ENCODE measurements around the gene ARL17B.
A peak's percentile ranks its signal among the peaks of the same experiment; 100 is the strongest.
"Not testable (repeated sequence)": the region's sequence is repeated elsewhere in the genome, so short reads cannot be mapped to it uniquely, and the experiment has no call there.

The ARL17B gene

DNA sequence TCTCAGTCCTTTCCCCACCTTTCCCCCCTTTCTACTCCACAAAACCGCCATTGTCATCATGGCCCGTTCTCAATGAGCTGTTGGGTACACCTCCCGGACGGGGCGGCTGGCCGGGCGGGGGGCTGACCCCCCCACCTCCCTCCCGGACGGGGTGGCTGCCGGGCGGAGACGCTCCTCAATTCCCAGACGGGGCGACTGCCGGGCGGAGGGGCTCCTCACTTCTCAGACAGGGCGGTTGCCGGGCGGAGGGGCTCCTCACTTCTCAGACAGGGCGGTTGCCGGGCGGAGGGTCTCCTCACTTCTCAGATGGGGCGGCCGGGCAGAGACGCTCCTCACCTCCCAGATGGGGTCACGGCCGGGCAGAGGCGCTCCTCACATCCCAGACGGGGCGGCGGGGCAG is 108.8 kb downstream of the ARL17B start:
- not testable (repeated sequence) for H3K4me3 ChIP-seq; DNase-seq (ENCODE audit: low read depth, low spot score); H3K36me3 ChIP-seq (ENCODE audit: insufficient read depth, low read length); H3K27ac ChIP-seq; H3K9ac ChIP-seq (ENCODE audit: insufficient read length); H3K9me3 ChIP-seq (ENCODE audit: low read depth, low read length)

DNA sequence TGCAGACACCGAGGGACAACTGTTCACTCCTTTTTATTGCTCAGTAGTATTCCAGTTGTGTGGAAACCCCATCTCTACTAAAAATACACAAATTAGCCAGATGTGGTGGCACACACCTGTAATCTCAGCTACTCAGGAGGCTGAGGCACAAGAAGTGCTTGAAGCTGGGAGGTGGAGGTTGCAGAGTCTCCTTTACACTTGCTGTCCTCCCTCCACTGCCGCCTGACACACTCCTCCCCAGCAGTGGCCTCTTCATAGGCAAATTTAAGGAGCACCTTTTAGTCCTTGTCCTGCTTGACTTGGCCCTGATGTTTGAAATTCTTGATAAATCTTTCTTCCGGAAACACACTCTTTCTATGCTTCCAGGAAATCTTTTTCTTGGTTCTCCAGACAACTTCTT is 112.4 kb downstream of the ARL17B start:
- not testable (repeated sequence) for DNase-seq (ENCODE audit: low read depth, low spot score); H3K9ac ChIP-seq (ENCODE audit: insufficient read length); H3K4me3 ChIP-seq; H3K36me3 ChIP-seq (ENCODE audit: insufficient read depth, low read length); H3K27ac ChIP-seq; H3K9me3 ChIP-seq (ENCODE audit: low read depth, low read length)

DNA sequence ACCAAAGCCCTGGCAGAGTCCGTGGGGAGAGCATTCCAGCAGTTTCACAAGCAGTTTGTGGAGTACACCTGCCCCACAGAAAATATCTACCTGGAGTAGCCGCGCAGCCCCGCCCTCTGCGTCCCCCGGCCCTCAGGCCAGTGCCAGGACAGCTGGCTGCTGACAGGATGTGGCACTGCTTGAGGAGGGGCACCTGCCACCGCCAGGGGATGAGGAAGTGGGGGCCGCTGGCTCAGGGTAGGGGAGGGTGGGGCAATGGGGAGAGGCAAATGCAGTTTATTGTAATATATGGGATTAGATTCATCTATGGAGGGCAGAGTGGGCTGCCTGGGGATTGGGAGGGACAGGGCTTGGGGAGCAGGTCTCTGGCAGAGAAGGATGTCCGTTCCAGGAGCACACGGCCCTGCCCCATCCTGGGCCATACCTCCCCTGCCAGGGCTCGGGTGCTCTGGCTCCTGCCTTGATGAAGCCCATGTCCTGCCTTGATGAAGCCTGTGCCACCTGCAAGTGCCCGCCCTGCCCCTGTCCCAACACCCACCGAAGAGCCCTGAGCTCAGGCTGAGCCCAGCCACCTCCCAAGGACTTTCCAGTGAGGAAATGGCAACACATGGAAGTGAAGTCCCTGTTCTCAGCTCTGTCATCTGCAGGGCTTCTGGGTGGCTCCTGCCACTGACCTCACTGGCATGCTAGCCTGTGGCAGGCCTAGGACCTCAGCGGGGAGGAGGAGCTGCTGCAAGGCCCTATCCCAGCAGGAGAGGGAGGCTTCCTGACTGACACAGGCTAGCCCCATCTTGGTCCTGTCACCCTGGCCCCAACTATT is 116.4 kb downstream of the ARL17B start:
- not testable (repeated sequence) for H3K9ac ChIP-seq (ENCODE audit: insufficient read length); H3K9me3 ChIP-seq (ENCODE audit: low read depth, low read length); H3K4me3 ChIP-seq; H3K36me3 ChIP-seq (ENCODE audit: insufficient read depth, low read length); H3K27ac ChIP-seq; DNase-seq (ENCODE audit: low read depth, low spot score)

DNA sequence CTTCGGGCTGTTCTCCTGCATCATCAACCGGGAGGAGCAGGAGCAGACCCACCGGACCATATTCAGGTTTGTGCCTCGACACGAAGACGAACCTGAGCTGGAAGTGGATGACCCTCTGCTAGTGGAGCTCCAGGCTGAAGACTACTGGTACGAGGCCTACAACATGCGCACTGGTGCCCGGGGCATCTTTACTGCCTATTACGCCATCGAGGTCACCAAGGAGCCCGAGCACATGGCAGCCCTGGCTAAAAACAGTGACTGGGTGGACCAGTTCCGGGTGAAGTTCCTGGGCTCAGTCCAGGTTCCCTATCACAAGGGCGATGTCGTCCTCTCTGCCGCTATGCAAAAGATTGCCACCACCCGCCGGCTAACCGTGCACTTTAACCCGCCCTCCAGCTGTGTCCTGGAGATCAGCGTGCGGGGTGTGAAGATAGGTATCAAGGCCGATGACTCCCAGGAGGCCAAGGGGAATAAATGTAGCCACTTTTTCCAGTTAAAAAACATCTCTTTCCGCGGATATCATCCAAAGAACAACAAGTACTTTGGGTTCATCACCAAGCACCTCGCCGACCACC is 117.1 kb downstream of the ARL17B start:
- not testable (repeated sequence) for H3K9ac ChIP-seq (ENCODE audit: insufficient read length); H3K36me3 ChIP-seq (ENCODE audit: insufficient read depth, low read length); H3K4me3 ChIP-seq; H3K9me3 ChIP-seq (ENCODE audit: low read depth, low read length); H3K27ac ChIP-seq; DNase-seq (ENCODE audit: low read depth, low spot score)

DNA sequence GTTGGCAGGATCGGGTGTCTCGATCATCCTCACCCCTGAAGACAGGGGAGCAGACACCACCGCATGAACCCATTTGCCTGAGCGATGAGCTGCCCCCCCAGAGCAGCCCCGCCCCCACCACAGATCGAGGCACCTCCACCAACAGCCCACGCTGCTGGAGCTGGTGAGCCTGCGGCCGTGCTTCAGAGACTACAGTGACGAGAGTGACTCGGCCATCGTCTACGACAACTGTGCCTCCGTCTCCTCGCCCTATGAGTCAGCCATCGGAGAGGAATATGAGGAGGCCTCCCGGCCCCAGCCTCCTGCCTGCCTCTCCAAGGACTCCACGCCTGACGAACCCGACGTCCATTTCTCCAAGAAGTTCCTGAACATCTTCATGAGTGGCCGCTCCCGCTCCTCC is 117.6 kb downstream of the ARL17B start:
- H3K9ac ChIP-seq (ENCODE audit: insufficient read length); DNase-seq (ENCODE audit: low read depth, low spot score); H3K27ac ChIP-seq; H3K4me3 ChIP-seq; H3K9me3 ChIP-seq (ENCODE audit: low read depth, low read length); H3K36me3 ChIP-seq (ENCODE audit: insufficient read depth, low read length): not testable (repeated sequence)

DNA sequence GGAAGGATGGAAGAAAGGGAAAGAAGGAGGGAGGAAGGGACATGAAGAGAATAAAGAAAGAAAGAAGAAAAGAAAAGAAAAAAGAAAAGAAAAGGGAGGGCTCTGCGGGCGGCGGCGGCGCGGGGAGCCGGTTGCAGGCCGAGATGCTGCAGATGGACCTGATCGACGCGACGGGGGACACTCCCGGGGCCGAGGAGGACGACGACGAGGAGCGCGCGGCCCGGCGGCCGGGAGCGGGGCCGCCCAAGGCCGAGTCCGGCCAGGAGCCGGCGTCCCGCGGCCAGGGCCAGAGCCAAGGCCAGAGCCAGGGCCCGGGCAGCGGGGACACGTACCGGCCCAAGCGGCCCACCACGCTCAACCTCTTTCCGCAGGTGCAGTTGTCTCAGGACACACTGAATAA is 118.1 kb downstream of the ARL17B start:
- H3K9me3 ChIP-seq (ENCODE audit: low read depth, low read length); H3K27ac ChIP-seq; H3K9ac ChIP-seq (ENCODE audit: insufficient read length); H3K4me3 ChIP-seq; H3K36me3 ChIP-seq (ENCODE audit: insufficient read depth, low read length); DNase-seq (ENCODE audit: low read depth, low spot score): not testable (repeated sequence)

DNA sequence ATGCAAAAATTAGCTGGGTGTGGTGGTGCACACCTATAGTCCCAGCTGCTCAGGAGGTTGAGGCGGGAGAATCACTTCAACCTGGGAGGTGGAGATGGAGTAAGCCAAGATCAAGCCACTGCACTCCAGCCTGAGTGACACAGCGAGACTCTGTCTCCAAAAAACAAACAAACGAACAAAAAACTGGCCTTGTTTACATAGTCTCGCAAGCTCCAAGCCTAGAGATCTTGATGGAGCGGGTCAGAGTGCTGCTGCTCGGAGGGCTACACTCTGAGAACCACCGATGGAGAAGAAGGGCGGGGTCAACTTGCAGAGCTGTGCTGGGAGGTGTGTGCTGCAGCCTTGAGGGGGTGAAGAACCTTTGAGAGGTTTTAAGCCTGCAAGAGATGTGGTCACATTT is 130.2 kb downstream of the ARL17B start:
- not testable (repeated sequence) for H3K9me3 ChIP-seq (ENCODE audit: low read depth, low read length); H3K9ac ChIP-seq (ENCODE audit: insufficient read length); H3K4me3 ChIP-seq; DNase-seq (ENCODE audit: low read depth, low spot score); H3K36me3 ChIP-seq (ENCODE audit: insufficient read depth, low read length); H3K27ac ChIP-seq

DNA sequence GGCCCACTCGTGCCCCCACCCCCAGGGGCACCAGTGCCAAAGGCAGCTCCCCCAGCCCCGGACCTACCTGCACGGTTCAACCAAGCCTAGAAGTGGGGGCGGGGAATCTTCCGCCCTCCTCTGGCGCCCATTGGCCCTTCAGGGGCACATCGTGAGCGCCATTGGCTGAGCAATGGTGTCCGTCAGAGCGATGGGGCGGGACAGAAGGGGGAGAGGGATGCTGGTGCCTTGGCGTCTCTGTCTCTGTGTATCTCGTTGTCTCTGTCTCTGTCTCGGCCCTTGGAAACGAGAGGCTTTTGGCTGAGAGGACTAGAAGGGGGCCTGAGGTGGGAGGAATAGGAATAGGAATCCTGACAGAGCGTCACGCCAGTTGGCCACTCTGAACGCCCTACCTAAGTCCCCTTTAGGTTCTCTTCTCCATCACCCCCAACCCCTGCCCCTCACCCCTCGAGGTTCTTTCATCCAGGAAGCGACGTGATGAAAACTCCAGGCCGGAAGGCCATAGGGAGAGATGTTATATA is 136.2 kb downstream of the ARL17B start:
- H3K27ac ChIP-seq; H3K9me3 ChIP-seq (ENCODE audit: low read depth, low read length); H3K9ac ChIP-seq (ENCODE audit: insufficient read length); H3K36me3 ChIP-seq (ENCODE audit: insufficient read depth, low read length): not testable (repeated sequence)
- peak; percentile 56; the same call in 1 of the 2 replicates for TF ChIP-seq POLR2AphosphoS5 (IDR thresholded peaks at IDR 0.05; ENCODE audit: borderline replicate concordance, low read depth, low read length)
- peak; percentile 70 for DNase-seq (ENCODE audit: low read depth, low spot score)
- peak overlapping the region; percentile 78 for H3K4me3 ChIP-seq

DNA sequence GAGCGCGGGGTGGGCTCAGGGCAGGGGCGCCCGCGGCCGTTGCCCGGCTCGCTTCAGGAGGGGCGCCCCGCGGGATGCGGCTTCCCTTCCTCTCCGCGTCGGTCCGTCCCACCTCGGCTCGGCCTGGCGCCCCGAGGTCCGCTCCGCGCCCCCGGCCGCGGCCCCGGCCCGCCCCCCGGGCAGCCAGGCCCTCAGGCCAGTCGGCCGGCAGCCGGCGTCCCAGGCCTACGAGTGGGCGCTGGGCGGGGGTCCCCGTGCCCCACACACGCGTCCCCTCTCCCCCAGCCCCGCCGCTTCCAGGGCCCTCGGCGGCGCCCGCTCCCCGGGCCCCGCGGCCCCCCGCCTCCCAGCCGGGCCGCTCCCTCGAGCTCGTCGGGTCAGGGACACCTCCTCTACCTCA is 136.7 kb downstream of the ARL17B start:
- H3K9me3 ChIP-seq (ENCODE audit: low read depth, low read length); H3K27ac ChIP-seq; DNase-seq (ENCODE audit: low read depth, low spot score); H3K9ac ChIP-seq (ENCODE audit: insufficient read length); H3K36me3 ChIP-seq (ENCODE audit: insufficient read depth, low read length): not testable (repeated sequence)
- H3K4me3 ChIP-seq, result peak overlapping the region; percentile 78

All from SK-N-MC (cell line).